A673 (cell line): ENCODE data around the gene EIF5A. TPM values are rescaled to one million over a fixed set of nuclear protein-coding genes. Genes with fewer than 3 reads are reported as not detected.

ENCODE experiments used
- BruUV-seq: library from RNA; stranded (reverse); fragments of 400-500 nt; replicated peaks from 2 replicates; lab custom pipeline; 2021; lab: Mats Ljungman, UMichigan
- CTCF ChIA-PET: fragments of 300-600 bp; sonication (Branson Sonifier 250); formaldehyde crosslinking; loops from one replicate; lab custom pipeline; 2022; ENCODE audit warnings: antibody characterized with exemption; lab: Charles Lee
- POLR2A ChIA-PET: fragments of 300-600 bp; sonication (Branson Sonifier 250); formaldehyde crosslinking; loops from one replicate; lab custom pipeline; 2022; ENCODE audit warnings: antibody characterized with exemption; ENCODE audit not compliant: low non-redundant PET; lab: Charles Lee
- DNase-seq: peaks from one replicate; pipeline ENCODE4 v3.0.0-alpha.2; 2015; ENCODE audit warnings: low spot score
- H3K27ac ChIP-seq: fragments of 200-600 bp; sonication (generic); 2 replicates; pipeline ENCODE4 v1.5.1; 2016; ENCODE audit warnings: mixed run types, low read depth, mild to moderate bottlenecking, mixed read lengths, antibody characterized with exemption, low read length; ENCODE audit not compliant: poor library complexity, severe bottlenecking
- H3K27me3 ChIP-seq: fragments of 200-600 bp; sonication (generic); replicated peaks from 2 replicates; pipeline ENCODE4 v1.6.1; 2017; ENCODE audit warnings: mixed run types, low read depth, mild to moderate bottlenecking, mixed read lengths, antibody characterized with exemption, low read length; ENCODE audit not compliant: insufficient read depth, poor library complexity
- H3K36me3 ChIP-seq: fragments of 200-600 bp; sonication (generic); 2 replicates; pipeline ENCODE4 v1.6.1; 2016; ENCODE audit warnings: mixed run types, mild to moderate bottlenecking, mixed read lengths, antibody characterized with exemption, low read length; ENCODE audit not compliant: insufficient read depth, poor library complexity, severe bottlenecking
- H3K4me1 ChIP-seq: fragments of 200-600 bp; sonication (generic); 2 replicates; pipeline ENCODE4 v1.6.1; 2017; ENCODE audit warnings: mixed run types, mild to moderate bottlenecking, mixed read lengths, antibody characterized with exemption, low read length; ENCODE audit not compliant: insufficient read depth, poor library complexity, severe bottlenecking
- H3K4me3 ChIP-seq: fragments of 200-600 bp; sonication (generic); 2 replicates; pipeline ENCODE4 v1.5.1; 2016; ENCODE audit warnings: low read depth, mixed run types, mild to moderate bottlenecking, mixed read lengths, low read length; ENCODE audit not compliant: poor library complexity, severe bottlenecking
- H3K9me3 ChIP-seq: fragments of 200-600 bp; sonication (generic); 2 replicates; pipeline ENCODE4 v1.6.1; 2016; ENCODE audit warnings: mixed run types, low read depth, mild to moderate bottlenecking, mixed read lengths, antibody characterized with exemption, low read length; ENCODE audit not compliant: poor library complexity, severe bottlenecking
- EZH2 ChIP-seq: fragments of 200-600 bp; sonication (generic); IDR thresholded peaks from 2 replicates; pipeline ENCODE4 v1.6.1; 2017; ENCODE audit warnings: borderline replicate concordance, low read depth, mild to moderate bottlenecking, mixed read lengths, antibody characterized with exemption, low read length; ENCODE audit not compliant: poor library complexity, severe bottlenecking
- intact Hi-C: fragments of 100-400 bp; cut with micrococcal nuclease; formaldehyde crosslinking; loops from one replicate; pipeline ENCODE4 v1.10.0; 2022; ENCODE audit not compliant: unreplicated experiment
- total RNA-seq: library from RNA; stranded (reverse); gene quantifications from 2 replicates; pipeline ENCODE4 v1.2.3, GENCODE V29; 2021
- TF ChIP-seq, protein P1 (sequence below): fragments of 300-800, 200-600 bp; sonication (generic); conservative IDR thresholded peaks from 2 replicates; pipeline ENCODE4 v1.5.1; 2017; ENCODE audit warnings: low read depth, mild to moderate bottlenecking, antibody characterized with exemption, low read length, moderate library complexity, mixed read lengths

The EIF5A gene
- total RNA-seq, 1 experiment from 2014 or later = 1,128 TPM

DNA sequence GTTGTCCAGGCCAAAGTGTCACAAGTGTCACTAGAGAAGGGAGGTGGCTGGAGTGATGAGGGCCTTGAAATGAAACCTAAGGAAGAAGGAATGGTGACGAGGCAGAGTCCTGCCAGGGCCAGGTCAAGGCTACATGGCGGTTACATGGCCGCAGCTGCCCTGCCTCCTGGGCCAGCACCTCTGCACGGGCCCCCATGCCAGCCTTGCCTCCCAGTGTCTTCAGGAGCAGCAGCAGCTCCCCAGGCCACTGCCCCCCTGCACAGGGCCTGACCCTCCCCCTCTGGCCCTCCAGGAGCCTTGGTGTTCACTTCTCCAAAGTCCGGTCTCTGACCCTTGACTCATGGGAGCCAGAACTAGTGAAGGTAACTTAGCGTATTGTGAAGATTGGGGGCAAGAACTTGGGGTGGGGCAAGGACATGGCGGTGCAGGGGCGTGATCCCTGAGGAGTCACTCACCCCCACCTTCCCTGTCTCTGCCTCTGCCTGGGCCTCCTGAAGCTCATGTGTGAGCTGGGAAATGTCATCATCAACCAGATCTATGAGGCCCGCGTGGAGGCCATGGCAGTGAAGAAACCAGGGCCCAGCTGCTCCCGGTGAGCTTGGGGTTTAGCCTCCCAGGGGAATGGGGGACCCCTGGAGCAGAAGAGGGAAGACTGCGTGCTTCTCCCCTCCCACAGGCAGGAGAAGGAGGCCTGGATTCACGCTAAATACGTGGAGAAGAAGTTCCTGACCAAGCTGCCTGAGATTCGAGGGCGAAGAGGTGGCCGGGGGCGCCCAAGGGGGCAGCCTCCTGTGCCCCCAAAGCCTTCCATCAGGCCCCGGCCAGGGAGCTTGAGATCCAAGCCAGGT is 40.4 kb downstream of the EIF5A start:
- no peak for TF ChIP-seq EZH2
- TF ChIP-seq, protein P1, sequence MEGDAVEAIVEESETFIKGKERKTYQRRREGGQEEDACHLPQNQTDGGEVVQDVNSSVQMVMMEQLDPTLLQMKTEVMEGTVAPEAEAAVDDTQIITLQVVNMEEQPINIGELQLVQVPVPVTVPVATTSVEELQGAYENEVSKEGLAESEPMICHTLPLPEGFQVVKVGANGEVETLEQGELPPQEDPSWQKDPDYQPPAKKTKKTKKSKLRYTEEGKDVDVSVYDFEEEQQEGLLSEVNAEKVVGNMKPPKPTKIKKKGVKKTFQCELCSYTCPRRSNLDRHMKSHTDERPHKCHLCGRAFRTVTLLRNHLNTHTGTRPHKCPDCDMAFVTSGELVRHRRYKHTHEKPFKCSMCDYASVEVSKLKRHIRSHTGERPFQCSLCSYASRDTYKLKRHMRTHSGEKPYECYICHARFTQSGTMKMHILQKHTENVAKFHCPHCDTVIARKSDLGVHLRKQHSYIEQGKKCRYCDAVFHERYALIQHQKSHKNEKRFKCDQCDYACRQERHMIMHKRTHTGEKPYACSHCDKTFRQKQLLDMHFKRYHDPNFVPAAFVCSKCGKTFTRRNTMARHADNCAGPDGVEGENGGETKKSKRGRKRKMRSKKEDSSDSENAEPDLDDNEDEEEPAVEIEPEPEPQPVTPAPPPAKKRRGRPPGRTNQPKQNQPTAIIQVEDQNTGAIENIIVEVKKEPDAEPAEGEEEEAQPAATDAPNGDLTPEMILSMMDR = no peak
- no peak for DNase-seq
- no peaks in the 10 kb centered on the region for H3K27me3 ChIP-seq
- CTCF ChIA-PET = no interaction called here
- no peaks in the 10 kb centered on the region for H3K36me3 ChIP-seq
- POLR2A ChIA-PET = no interaction called here
- H3K27ac ChIP-seq = no peak overlapping the region
- H3K4me1 ChIP-seq = peaks cover 24% of the 10 kb centered on the region
- BruUV-seq = no TSS peak
- H3K9me3 ChIP-seq = no peaks in the 10 kb centered on the region
- H3K4me3 ChIP-seq = no peak overlapping the region
- intact Hi-C loops = loop anchor here (5.0 kb wide), 2 partner anchors 51 to 301 kb away; no protein-coding TSS in a partner anchor

DNA sequence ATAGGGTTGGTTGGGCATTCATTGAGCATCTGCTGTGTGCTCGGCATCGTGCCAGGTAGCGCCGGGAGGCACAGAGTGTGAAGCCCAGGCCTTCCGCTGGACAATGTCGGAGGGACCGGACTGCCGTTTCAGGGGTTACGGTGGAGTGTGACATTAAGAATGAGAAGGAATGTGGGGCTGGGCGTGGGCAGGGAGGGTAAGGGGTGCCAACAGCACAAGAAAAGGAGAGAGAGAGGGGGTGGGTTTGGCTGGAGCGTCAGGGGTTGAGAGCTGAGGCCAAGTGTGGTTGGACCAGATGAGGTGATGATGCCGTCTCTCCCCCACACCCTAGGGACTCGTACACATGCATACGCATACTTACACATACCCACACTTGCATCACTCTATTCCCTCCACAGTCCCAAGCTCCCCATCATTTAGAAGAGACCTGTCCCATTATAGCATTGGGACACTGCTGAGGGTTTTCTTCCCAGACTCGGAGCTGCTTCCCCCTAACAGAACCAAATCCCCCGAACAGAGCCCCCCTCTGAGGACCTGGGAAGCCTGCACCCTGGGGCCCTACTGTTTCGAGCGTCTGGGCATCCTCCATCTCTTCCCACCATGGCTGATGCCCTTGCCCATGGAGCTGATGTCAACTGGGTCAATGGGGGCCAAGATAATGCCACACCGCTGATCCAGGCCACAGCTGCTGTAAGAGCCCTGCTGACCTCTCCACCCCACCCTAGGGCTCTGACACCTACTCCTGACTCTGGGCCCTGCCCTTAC is 41.2 kb downstream of the EIF5A start:
- Histone ChIP-seq H3K27me3 (no peaks in the 10 kb centered on the region), H3K9me3 (no peaks in the 10 kb centered on the region), H3K4me3 (no peak overlapping the region), H3K27ac (no peak overlapping the region), H3K4me1 (peaks cover 24% of the 10 kb centered on the region), H3K36me3 (no peaks in the 10 kb centered on the region)
- POLR2A ChIA-PET = no interaction called here
- TF ChIP-seq, protein P1 = no peak
- TF ChIP-seq EZH2 = no peak
- no TSS peak for BruUV-seq
- intact Hi-C loops = loop anchor here (5.0 kb wide), 2 partner anchors 51 to 301 kb away; no protein-coding TSS in a partner anchor
- no peak for DNase-seq
- CTCF ChIA-PET = no interaction called here

DNA sequence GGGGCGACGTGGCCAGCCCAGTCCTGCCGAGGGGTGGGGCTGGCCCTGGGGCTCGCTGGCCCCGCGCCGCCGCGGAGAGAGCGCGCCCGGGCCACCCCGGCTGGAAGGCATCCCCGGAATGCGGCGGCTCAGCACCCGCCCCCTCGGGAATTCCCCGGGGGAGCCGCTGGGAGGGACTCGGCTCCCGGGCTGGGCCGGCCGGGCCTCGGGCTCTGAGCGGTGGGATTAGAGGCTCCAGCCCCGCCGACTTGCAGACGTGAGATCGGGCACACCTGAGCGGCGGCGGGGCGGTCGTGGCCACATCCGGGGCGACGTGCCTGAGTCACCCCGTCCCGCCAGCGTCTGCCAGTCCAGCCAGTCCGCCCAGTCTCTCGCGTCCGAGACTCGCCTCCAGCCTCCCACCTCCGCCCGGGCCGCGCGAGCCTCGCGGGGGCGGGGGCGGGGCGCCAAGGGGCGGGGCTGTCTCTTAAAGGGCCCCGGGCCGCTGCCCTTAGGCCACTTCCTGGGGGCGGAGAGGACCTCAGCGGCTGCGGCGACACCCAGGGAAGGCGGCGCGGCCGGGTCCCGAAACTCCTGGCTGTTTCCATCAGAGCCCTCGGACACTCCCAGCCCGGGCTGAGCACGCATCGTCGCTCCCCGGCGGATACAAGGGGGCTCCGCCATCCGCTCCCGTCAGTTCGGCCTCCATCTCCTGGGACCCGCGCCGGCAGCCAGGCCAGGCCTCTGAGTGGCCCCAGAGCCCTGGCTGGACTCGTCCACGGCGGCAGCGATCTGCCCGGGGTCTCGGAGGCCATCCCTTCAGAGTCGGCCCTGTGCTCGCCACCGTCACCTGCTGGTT is 44.5 kb downstream of the EIF5A start, which contains the start of gene KCTD11:
Gene KCTD11 (plus strand): TSS at position 498 of the 838 bp plus-strand sequence.
- TF ChIP-seq, protein P1 = peak; percentile 56; the same call in 1 of the 2 replicates
- no peak for TF ChIP-seq EZH2
- Histone ChIP-seq H3K4me3 (peak within 1 kb of the TSS; percentile 93), H3K36me3 (no peaks in the 10 kb centered on the region), H3K27me3 (no peaks in the 10 kb centered on the region), H3K9me3 (no peaks in the 10 kb centered on the region), H3K27ac (peak within 1 kb of the TSS; percentile 94), H3K4me1 (peaks cover 38% of the 10 kb centered on the region)
- intact Hi-C loops = loop anchor here (10.0 kb wide), 1 partner anchor 133 kb away; the partner anchor contains the start of genes POLR2A and SLC35G6
- POLR2A ChIA-PET = no interaction called here
- CTCF ChIA-PET = interaction anchor here (0.6 to 0.7 kb wide), 2 partner anchors 209 to 328 kb away, joined by 3 to 4 read pairs; no protein-coding TSS in a partner anchor
- DNase-seq = peak; percentile 87
- BruUV-seq = no TSS peak
